GM03348 (cell line): ENCODE results near the gene DOK1.

Experiments used
- DNase-seq: peaks from one replicate; pipeline ENCODE4 v3.0.0; 2012; ENCODE audit warnings: low spot score

The DOK1 gene

DNA sequence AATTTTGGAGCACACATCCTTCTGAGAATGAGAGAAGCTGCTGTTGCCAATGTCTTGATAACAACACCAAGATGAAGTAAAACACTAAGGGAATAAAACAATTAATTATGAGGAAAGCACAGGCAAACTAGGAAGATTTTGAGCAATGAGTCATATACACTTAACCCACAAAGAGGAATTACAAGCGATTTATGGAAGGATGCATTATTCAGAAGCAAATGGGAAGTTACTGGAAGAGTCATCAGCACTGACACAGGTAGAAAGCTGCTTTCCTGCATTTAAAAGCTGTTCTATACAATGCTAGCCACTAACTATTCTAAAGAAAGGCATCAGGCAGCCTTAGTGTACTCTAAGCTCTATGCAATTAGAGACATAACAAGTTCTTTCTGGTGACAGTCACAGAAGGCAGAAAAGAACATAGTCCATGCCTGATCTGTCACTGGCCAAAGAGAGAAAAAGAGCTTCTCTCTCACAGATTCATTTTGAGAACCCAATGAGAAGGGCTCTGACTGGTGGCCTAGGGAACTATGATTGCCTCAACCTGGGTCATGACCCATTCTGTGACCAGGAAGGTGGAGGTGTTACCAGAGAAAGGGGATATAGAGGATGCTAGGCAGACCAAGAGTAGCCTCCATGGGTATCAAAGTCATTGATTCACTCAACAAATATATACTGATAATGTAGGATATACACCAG, 48.2 kb downstream of the DOK1 start:
- DNase-seq = peak; percentile 52

DNA sequence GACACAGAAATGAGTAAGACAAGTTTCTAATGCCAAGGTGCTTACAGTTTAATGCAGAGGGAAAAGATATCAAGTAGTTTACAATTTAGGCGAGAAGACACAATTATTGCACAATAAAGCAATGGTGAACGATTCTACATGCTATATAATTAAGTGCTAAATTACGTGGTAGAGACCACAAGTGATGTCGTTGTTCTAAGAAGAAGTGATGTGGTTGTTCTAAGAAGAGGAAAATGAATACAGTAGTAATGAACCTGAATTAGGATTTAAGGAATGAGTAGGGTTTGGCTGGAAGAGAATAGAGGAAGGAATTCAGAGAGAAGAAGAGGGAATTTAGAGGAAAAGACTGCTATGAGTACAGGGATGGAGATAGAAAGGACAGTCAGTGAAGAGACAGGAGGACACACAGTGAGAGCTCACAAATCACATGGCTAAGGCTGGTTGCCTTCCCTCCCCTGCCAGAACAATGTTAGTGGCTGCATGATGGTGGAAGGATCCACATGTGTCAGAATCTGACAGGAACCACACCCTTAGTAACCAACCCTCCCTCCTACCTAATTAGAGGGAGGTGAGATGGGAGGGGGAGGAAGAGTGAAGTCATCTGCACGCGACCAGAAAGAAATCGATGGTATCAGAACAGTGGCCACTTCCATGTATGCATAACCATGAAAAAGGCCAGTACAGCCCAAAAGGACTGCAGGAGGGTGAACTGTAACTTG, 48.9 kb downstream of the DOK1 start:
- no peak for DNase-seq

DNA sequence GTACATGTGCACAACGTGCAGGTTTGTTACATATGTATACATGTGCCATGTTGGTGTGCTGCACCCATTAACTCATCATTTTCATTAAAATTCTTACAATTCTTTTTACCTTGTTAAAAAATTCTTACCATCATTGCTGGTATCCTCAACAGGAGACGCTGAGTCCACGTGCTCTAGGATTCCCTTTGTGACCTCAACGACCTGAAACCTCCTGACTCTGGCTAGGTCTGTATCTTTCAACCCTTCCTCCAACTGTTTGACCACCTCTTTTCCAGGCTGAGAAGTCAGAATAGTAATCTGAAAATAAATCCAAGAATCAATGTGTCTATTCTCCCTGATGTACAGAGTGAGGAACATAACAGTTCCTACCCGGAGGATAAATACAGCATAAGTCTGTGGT, 52.4 kb downstream of the DOK1 start:
- no peak for DNase-seq
